Heart left ventricle (tissue), 16 donors: ENCODE data around the gene CNBP. TPM values are rescaled to one million over a fixed set of nuclear protein-coding genes. Genes with fewer than 3 reads are reported as not detected.
A peak's percentile ranks its signal among the peaks of the same experiment; 100 is the strongest.

Experiments
- ATAC-seq, 4 donors: fragments of 200-7000 bp; cut with Tn5 transposase; one replicate each; pipeline ENCODE4 v1.9.1; 2020 to 2022; ENCODE audit warnings: moderate library complexity in 4 of 4, mild to moderate bottlenecking in 3 of 4, moderate number of reproducible peaks in 1 of 4
- DNase-seq, 5 donors: peaks; one replicate each; pipeline ENCODE4 v3.0.0-alpha.2; 2020
- H3K27ac ChIP-seq, 12 donors: fragments of 200-600 bp; sonication (generic) in 4 of 12; one replicate each; pipeline versions ENCODE4 v1.5.0 to v1.8.0; 2016 to 2022; ENCODE audit warnings: mild to moderate bottlenecking in 2 of 12
- H3K27me3 ChIP-seq, 9 donors: fragments of 200-600 bp; sonication (generic) in 2 of 9; one replicate each; pipeline versions ENCODE4 v1.5.1 to v1.8.0; 2016 to 2022; ENCODE audit warnings: mild to moderate bottlenecking in 3 of 9
- H3K36me3 ChIP-seq, 9 donors: fragments of 200-600 bp; sonication (generic) in 2 of 9; one replicate each; pipeline versions ENCODE4 v1.5.0 to v1.8.0; 2018 to 2022; ENCODE audit warnings: mild to moderate bottlenecking in 2 of 9
- H3K4me1 ChIP-seq, 12 donors: fragments of 200-600 bp; sonication (generic) in 4 of 12; one replicate each; pipeline versions ENCODE4 v1.5.0 to v1.8.0; 2016 to 2022; ENCODE audit warnings: mild to moderate bottlenecking in 3 of 12
- H3K4me3 ChIP-seq, 12 donors: fragments of 200-600 bp; sonication (generic) in 4 of 12; one replicate each; pipeline versions ENCODE4 v1.5.0 to v1.8.0; 2017 to 2022; ENCODE audit warnings: mild to moderate bottlenecking in 9 of 12, moderate library complexity in 4 of 12
- H3K9me3 ChIP-seq, 12 donors: fragments of 200-600 bp; sonication (generic) in 4 of 12; one replicate each; pipeline versions ENCODE4 v1.5.0 to v1.8.0; 2016 to 2022; ENCODE audit warnings: mild to moderate bottlenecking in 1 of 12
- CTCF ChIP-seq, 12 donors: fragments of 200-600 bp; sonication (generic) in 4 of 12; IDR thresholded peaks; one replicate each; pipeline versions ENCODE4 v1.5.0 to v1.8.0; 2018 to 2022; ENCODE audit warnings: antibody characterized with exemption in 12 of 12, mild to moderate bottlenecking in 5 of 12
- POLR2A ChIP-seq, 2 donors: fragments of 450-650 bp; IDR thresholded peaks; one replicate each; pipeline ENCODE4 v1.6.1; 2017; ENCODE audit warnings: antibody characterized with exemption in 2 of 2, mild to moderate bottlenecking in 2 of 2, moderate library complexity in 2 of 2
- WGBS, 4 donors: extraction: QIAGEN DNeasy Blood & Tissue Kit in 2 of 4; methylation state at CpG; one replicate each; pipeline versions ENCODE4 v1.1.5 to v1.1.7; 2013 to 2018; 5-methylcytosine and 5-hydroxymethylcytosine counted together
- intact Hi-C, 10 donors: fragments of 100-400 bp; cut with DNase I; formaldehyde crosslinking; loops; one replicate each; pipeline versions ENCODE4 v1.11.1 to v1.14.2; 2022
- polyA plus RNA-seq, 2 donors: library from polyadenylated mRNA; stranded (reverse); fragments of 200-250 nt; gene quantifications; one replicate each; pipeline ENCODE4 v1.2.3, GENCODE V29; 2013
- total RNA-seq, 9 donors: library from RNA; depleted of rRNA in 2 of 9; stranded (reverse); fragments of >200 nt in 2 of 9; fragmentation: NEBNext Ultra II Directional in 3 of 9; extraction: Animal tissue kit (Norgen Biotek cat#: 25700) in 3 of 9; gene quantifications; one replicate each; pipeline versions ENCODE4 v1.1.0 to v1.2.4, GENCODE V29; 2016 to 2023
- donor health status: ischemic (EF 13 %, LVEDD 7.1; RV severe dilation, severe dysfunction).
- donor health status: healthy with polysubstance abuse.
- donor health status: DM: no; HTN: yes; CAD: no.
- donor health status: DM: no; HTN: no; CAD: no.
- donor health status: ischemic (EF 25% LVEDD 6.9; RV normal size, moderate dysfunction).
- donor health status: ischemic (EF 25% LVEDD 5.7; RV mildly dilated, moderate dysfunction).
- donor health status: healthy.
- donor health status: DM: yes; HTN: yes; CAD: no.
- donor health status: ischemic (EF 35%, LVEDD 5.7; RV mildly dilated, moderate dysfunction).
- donor health status: nonischemic (EF 11% LVEDD 7.7; RV severe dilation, severe dysfunction).
- donor health status: DM: yes; HTN: yes; CAD: no.
- donor health status: PGD.
- donor health status: ischemic (EF 29% LVEDD 5.4; RV normal size, mild dysfunction).
- donor health status: nonischemic (EF 23%, LVEDD 6.1; RV moderate dilation, normal function).

CNBP gene
- total and polyA plus RNA-seq, 11 donors = 376 to 743 (median 501) TPM

DNA sequence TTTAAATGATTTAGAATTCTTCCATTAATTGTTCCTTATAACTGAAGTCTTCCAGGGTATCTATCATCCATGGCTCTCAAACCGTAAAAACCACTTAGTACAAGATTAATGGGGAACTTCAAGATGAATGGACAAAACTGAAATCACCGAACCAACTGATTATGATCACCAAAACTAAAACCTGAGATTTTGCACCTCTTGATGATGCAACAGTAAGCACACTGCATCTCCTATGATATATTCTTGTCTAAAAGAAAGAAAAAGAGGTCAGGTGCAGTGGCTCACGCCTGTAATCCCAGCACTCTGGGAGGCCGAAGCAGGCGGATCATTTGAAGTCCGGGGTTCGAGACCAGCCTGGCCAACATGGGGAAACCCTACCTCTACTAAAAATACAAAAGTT is 19.2 kb downstream of the CNBP start:
- peaks cover 0 to 51% (median 44%) of the 10 kb centered on the region in 9 donors for H3K36me3 ChIP-seq
- peaks cover 2 to 20% (median 15%) of the 10 kb centered on the region in 12 donors for H3K4me1 ChIP-seq
- no peak overlapping the region for H3K4me3 ChIP-seq
- no peak overlapping the region for H3K27ac ChIP-seq
- 92 to 93% (median 92%) methylated on average over 7 of the region's 7 CpGs for WGBS, 4 donors
- no peaks in the 10 kb centered on the region for H3K27me3 ChIP-seq
- DNase-seq (no peak), ATAC-seq (no peak)
- intact Hi-C loops = no loop called here
- TF ChIP-seq CTCF (IDR thresholded peaks at IDR 0.05) (no peak), POLR2A (IDR thresholded peaks at IDR 0.05) (no peak)
- no peaks in the 10 kb centered on the region for H3K9me3 ChIP-seq

GRCh38 chr3:129162729-129163579 is 20.7 kb downstream of the CNBP start:
- ATAC-seq = no peak

DNA sequence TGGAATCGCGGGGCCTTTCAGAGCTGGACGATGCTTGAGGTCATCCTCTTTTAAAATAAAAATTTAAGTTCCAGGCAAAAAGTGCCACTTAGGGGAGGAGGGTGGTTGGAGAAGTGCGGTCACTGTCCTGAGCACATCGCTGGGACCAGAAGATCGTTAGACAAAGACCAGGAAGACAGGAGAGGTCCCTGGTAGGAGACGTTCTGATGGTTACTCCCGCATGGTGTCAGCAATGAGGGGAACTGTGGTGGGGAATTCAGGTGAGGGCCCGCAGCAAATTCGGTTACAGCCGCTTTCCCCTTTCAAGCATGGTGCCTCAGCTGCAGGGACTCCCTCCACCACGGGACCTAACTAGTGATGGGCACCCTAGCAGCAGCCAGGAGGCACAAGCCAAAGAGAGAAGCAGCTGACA is 21.8 kb downstream of the CNBP start:
- Histone ChIP-seq H3K9me3 (no peaks in the 10 kb centered on the region), H3K27me3 (no peaks in the 10 kb centered on the region), H3K4me1 (peaks cover 4 to 26% (median 20%) of the 10 kb centered on the region in 12 donors), H3K4me3 (peak overlapping the region; percentile 65 to 93 (median 78)), H3K27ac (peak overlapping the region; percentile 71 to 99 (median 92)), H3K36me3 (peaks cover 0 to 50% (median 45%) of the 10 kb centered on the region in 9 donors)
- DNase-seq (peak in 1 of 5 donors; percentile 35), ATAC-seq (peak in 3 of 4 donors; percentile 7 to 11 (median 8))
- intact Hi-C loops = loop anchor here in 2 of 10 donors (2.0 kb wide), 2 partner anchors 21 to 77 kb away; partner anchors contain the start of gene CNBP (in 1 of the 2)
- 2 to 5% (median 4%) methylated on average over 12 of the region's 12 CpGs for WGBS, 4 donors
- TF ChIP-seq POLR2A (IDR thresholded peaks at IDR 0.05) (no peak), CTCF (IDR thresholded peaks at IDR 0.05) (no peak)

More at GRCh38 chr3:129162729-129163579, 20.7 kb downstream of the CNBP start:
- intact Hi-C loops = loop anchor here in 2 of 10 donors (2.0 kb wide), 2 partner anchors 20 to 76 kb away; partner anchors contain the start of gene CNBP (in 1 of the 2)
- DNase-seq = no peak
- Histone ChIP-seq H3K27ac (peak overlapping the region in 3 of 12 donors; percentile 92 to 99 (median 92)), H3K27me3 (no peaks in the 10 kb centered on the region), H3K4me1 (peaks cover 4 to 26% (median 20%) of the 10 kb centered on the region in 12 donors), H3K4me3 (no peak overlapping the region), H3K9me3 (no peaks in the 10 kb centered on the region), H3K36me3 (peaks cover 0 to 50% (median 45%) of the 10 kb centered on the region in 9 donors)
- TF ChIP-seq POLR2A (IDR thresholded peaks at IDR 0.05) (no peak), CTCF (IDR thresholded peaks at IDR 0.05) (peak in 1 of 12 donors; percentile 8)
- WGBS, 4 donors = 73 to 80% (median 77%) methylated on average over 5 of the region's 5 CpGs
